HuH-7 (cell line): ENCODE data around the gene ADRA1B.
"Not testable (repeated sequence)": the region's sequence is repeated elsewhere in the genome, so short reads cannot be mapped to it uniquely, and the experiment has no call there.

Experiments used
- DNase-seq: peaks from one replicate; pipeline ENCODE4 v3.0.0; 2011; ENCODE audit warnings: low spot score

ADRA1B gene

GRCh38 chr5:159929176-159929575 is 12.9 kb downstream of the ADRA1B start:
- DNase-seq, result no peak

DNA sequence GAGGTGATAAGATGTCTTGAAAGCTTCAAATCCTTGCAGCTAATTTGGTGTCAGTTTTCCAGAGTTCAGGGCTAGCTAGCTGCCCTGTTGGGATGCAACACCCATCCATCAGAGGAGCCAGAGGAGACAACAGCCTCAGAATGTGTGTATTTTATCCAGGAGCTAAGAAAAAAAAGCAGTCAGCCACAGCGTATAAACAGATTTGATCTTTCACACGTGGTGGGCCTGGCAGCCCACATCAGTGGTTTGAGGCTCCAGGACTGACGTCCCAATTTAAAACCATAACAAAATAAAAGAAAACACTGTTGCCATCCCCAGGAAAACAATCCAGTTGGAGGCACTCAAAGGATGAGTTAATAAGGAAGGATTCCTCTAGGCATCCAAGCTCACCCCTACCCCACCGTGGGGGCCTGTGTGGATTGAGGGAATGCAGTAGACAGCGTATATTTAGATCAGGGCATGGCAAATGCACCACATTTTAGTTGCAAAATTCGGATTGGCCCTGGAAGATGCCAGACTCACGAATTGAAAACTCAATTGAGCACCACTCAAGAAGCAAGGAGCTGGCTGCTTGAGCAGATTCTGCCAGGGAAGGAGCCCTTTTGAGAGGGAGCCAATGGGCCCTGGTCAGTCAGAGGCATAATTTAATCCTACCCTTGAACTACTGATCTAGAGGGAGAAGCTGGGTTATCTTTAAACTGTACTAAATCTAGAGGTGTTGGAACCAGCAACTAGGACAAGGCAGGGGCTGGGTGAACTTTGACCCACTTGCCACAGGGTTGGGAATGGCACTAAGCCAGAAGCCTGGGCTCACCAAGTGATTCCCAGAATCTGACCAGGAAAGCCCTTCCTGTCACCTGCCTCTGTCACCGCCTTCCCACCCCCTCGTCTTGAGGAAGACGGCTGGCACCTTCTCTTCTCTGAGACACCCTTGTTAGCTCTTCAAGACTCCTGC is 17.5 kb downstream of the ADRA1B start:
- DNase-seq, result no peak

- DNase-seq, result no peak
Observed at GRCh38 chr5:159935946-159936345, 19.7 kb downstream of the ADRA1B start.

- no peak for DNase-seq
Observed at GRCh38 chr5:159936686-159937329, 20.5 kb downstream of the ADRA1B start.

DNA sequence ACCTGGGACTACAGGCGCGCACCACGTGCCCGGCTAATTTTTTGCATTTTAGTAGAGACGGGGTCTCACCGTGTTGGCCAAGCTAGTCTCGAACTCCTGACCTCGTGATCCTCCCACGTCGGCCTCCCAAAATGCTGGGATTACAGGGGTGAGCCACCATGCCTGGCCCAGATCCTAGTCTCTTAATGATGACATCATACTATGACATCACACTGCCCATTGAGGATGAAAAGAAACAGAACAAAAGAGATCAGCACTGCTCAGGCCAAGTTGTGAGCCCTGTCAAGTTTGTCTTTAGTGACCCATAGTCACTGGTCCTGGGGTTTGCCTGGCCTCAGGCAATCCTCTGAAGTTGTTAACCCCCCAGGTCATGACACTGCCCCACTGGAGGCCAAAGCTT is 21.3 kb downstream of the ADRA1B start:
- DNase-seq, result no peak

- DNase-seq, result no peak
Observed at GRCh38 chr5:159943326-159943725, 27.0 kb downstream of the ADRA1B start.

DNA sequence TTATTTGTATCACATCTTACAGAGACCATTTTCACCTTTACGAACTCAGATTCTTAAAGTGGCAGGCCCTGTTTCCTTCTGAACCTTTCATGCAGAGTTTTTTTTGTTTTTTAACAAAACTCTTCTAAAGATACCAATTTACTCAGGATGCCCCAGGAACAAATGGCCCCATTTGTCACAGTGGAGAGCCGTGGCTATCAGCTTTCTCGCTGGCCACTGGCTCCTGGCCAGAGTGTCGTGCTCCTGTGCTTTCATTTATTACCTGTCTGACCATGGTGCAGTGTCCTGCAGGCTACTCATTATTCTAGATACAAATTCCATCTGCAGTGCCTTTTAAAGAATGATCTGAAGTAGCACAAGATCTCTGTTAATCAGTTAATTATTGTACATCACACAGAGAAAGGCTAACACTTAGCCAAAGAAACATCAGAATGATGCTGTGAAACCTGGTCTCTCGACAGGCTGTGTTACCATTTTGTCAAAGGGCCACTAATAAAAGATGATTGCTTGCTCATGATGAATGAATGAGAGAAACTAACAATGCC is 27.8 kb downstream of the ADRA1B start:
- DNase-seq, result no peak

- no peak for DNase-seq
Observed at GRCh38 chr5:159945359-159945758, 29.1 kb downstream of the ADRA1B start.

- DNase-seq, result peak; percentile 15
Observed at GRCh38 chr5:159947708-159948358, 31.6 kb downstream of the ADRA1B start.

- DNase-seq, result peak; percentile 45
Observed at GRCh38 chr5:159951387-159951786, 35.1 kb downstream of the ADRA1B start.

DNA sequence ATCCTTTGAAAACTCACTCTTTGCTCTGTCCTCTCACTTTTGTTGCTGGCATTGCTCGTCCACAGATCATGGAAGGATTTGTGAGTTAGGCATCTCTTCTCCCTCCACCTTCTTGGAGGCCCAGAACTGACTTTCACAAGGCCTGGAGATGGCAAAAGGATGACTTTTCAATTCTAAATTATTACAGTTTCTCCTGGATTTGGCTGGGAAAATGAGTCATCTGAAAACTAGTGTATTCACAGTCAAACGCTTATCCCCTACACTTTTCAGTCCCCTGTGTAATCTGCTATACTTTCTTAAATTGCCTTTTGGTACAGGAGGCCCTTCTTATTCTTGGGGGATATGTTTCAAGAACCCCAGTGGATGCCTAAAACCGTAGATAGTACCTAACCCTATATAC is 35.6 kb downstream of the ADRA1B start:
- no peak for DNase-seq

DNA sequence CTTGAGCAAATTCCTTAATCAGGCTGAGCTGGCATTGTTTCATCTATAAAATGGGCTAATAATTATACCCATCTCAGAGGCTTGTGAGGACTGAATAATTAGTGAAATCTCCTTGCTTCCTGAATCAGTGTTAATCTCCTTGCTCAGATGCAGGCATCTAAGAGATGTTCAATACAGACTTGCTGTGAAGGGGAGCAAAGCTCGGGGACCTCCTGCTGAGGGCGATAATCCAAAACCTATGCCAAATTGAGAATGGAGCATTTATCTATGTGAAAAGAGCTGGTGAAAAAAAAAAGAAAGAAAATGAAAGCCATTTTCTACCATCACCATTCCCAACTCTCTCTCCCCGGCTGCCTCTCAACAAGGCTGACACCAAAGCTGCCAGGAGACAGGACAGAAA is 37.3 kb downstream of the ADRA1B start:
- DNase-seq, result no peak

GRCh38 chr5:159955056-159955624 is 38.9 kb downstream of the ADRA1B start:
- no peak for DNase-seq

GRCh38 chr5:159956074-159956473 is 39.8 kb downstream of the ADRA1B start:
- DNase-seq, result no peak

GRCh38 chr5:159961176-159962160 is 45.2 kb downstream of the ADRA1B start:
- no peak for DNase-seq

DNA sequence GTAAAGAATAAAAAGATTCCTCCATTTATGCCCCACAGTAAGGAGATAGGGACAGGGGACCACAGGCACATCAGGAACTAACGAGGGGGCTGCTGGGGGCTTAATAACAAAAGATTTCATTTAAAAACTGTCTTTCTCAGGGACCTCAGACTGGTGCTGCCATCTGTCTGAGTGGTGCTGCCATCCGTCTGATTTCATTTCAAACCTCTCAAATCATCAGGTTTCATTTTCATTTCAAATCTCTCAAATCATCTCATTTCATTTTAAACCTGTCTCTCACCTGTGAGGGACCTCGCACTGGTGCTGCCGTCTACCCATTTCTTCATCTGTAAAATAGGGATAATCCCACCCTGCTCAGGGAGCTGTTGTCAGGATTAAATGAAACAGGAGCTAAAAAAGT is 45.9 kb downstream of the ADRA1B start:
- DNase-seq, result no peak

DNA sequence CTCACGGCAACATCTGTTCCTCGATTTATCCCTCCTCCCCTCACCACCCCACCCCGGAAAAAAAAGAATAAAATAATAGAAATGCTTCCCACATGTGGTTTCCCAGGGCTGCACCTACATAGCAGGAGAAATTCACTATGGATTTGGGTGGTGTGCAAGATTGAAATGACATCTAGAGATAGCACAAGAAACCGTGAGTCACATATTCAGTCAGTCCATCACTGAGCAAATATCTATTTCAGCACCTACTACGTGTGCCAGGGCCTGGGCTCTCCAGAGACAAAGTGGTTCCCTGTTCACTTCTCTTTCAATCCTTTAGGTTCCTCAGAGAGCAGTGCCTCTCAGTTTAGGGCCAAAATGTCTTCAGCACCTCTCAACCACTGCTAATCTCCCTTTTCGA is 47.7 kb downstream of the ADRA1B start:
- no peak for DNase-seq

DNA sequence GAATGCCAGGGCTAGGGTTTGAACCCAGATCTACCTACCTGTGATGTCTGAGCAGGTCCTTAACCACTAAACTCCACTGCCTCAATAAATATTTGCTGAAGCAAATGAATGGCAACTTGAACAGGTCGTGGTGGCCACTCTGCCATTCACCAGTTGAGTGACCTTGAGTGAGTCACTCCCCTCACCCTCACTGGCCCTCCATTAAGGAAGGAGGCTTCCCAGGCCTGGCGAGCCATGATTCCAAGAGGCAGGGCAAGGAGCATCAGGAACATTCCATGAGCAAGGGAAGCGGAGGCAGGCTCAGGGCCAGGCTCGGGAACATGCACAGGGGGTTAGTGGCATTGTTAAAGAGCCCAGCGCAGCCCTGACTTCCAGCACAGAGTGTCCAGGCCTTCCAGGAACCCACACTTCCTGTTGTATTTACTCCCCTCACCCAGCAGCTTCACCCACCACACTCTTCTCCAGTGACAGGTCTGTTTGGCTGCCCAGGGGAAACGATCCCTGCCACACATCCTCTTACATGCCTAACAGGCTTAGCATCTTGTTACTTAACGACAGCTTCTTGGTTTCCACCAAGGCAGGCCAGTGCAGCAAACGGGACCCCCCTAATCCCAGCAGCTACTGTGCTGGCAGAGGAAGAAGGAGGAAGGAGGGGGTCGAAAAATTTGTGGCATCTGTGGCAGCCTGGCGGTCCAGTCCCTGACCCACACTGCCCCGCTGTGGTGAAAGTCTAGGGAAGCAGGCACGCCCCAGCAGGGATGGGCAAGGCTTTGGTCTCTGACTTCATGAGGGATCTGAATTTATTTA is 49.0 kb downstream of the ADRA1B start:
- DNase-seq, result peak; percentile 55

DNA sequence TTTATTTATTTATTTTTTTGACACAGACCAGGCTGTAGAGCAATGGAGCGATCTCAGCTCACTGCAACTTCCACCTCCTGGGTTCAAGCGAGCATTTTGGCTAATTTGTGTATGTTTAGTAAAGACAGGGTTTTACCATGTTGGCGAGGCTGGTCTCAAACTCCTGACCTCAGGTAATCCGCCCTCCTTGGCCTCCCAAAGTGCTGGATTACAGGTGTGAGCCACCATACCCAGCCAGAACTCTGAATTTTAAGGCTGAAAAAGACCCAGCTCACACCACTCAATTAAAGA is 49.5 kb downstream of the ADRA1B start:
- DNase-seq, result not testable (repeated sequence)

DNA sequence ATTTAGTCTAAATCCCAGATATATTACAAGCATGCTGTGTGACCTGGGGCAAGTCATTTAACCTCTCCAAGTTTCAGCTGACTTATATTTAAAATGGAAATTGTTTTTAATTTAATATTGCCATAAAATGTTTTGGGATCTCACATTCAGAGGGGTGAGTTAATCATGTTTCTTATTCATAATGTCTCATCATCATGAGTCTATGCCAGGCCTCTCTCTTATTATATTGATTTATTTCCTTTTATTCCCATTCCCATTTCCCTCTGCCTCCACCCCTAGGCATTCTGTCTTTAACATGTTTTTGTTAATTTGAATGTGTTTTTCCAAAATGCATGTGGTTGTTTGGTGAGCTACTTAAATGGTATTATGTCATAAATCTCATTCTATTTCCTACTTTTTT is 53.7 kb downstream of the ADRA1B start:
- no peak for DNase-seq
